Smooth muscle cell of the umbilical artery (primary cell): ENCODE measurements around the gene DEFB114. TPM values are rescaled to one million over a fixed set of nuclear protein-coding genes. Genes with fewer than 3 reads are reported as not detected.

ENCODE experiments used
- total RNA-seq: library from RNA; depleted of rRNA; stranded (reverse); fragments of >200 nt; gene quantifications from 2 replicates; pipeline ENCODE4 v1.2.3, GENCODE V29; 2014

The DEFB114 gene, protein sequence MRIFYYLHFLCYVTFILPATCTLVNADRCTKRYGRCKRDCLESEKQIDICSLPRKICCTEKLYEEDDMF
- not detected in 2 replicates for total RNA-seq

GRCh38 chr6:49964064-49964463 is at the start of gene DEFB114:
Gene DEFB114 (minus strand): TSS chr6:49964164. CDS start chr6:49964105, 59 bp downstream.

GRCh38 chr6:49969605-49970004 is 5.6 kb upstream of the DEFB114 start, which contains the start of gene DEFB113:
Gene DEFB113 (minus strand): TSS chr6:49969625. CDS start chr6:49969625, 0 bp downstream.

Other genes starting within 250 kb of the DEFB114 start
- not detected in 2 replicates for gene CRISP3, start 219.8 kb downstream of the DEFB114 start, total RNA-seq
- not detected in 2 replicates for gene PGK2, start 176.9 kb downstream of the DEFB114 start, total RNA-seq
- not detected in 2 replicates for gene CRISP1, start 97.6 kb downstream of the DEFB114 start, total RNA-seq
- not detected in 2 replicates for gene DEFB113, start 5.5 kb upstream of the DEFB114 start, total RNA-seq
- not detected in 2 replicates for gene DEFB110, start 57.8 kb upstream of the DEFB114 start, total RNA-seq
- not detected in 2 replicates for gene DEFB112, start 85.8 kb upstream of the DEFB114 start, total RNA-seq